Right lung (tissue), 5 donors: ENCODE results near the gene FOXK1. TPM values are rescaled to one million over a fixed set of nuclear protein-coding genes. Genes with fewer than 3 reads are reported as not detected.
"Not testable (repeated sequence)": the region's sequence is repeated elsewhere in the genome, so short reads cannot be mapped to it uniquely, and the experiment has no call there.

ENCODE experiments used
- DNase-seq, 2 donors: peaks; one replicate each; pipeline ENCODE4 v3.0.0-alpha.2; 2013
- polyA plus RNA-seq, 5 donors: library from polyadenylated mRNA; unstranded; fragments of 120-200 nt; gene quantifications; one replicate each; pipeline versions ENCODE4 v1.2.1 to v1.2.3, GENCODE V29; 2013; ENCODE audit warnings: inconsistent platforms in 1 of 5, low replicate concordance in 1 of 5; ENCODE audit not compliant: insufficient read length in 5 of 5, insufficient read depth in 1 of 5

FOXK1 gene
- polyA plus RNA-seq, 5 donors: 10.3 to 16.5 (median 15.2) TPM

GRCh38 chr7:4799508-4800268, 117.6 kb downstream of the FOXK1 start:
- DNase-seq: no peak

GRCh38 chr7:4800487-4800886, 118.4 kb downstream of the FOXK1 start:
- no peak for DNase-seq

GRCh38 chr7:4800926-4801838, 119.1 kb downstream of the FOXK1 start:
- no peak for DNase-seq

- DNase-seq: no peak
Measured at GRCh38 chr7:4801839-4802231, 119.7 kb downstream of the FOXK1 start.

- not testable (repeated sequence) for DNase-seq
Measured at GRCh38 chr7:4802577-4802976, 120.5 kb downstream of the FOXK1 start.

- no peak for DNase-seq
Measured at GRCh38 chr7:4803397-4804241, 121.5 kb downstream of the FOXK1 start.

- no peak for DNase-seq
Measured at GRCh38 chr7:4805110-4805983, 123.3 kb downstream of the FOXK1 start.

GRCh38 chr7:4805984-4806300, 123.8 kb downstream of the FOXK1 start:
- DNase-seq: no peak

GRCh38 chr7:4806983-4807597, 125.0 kb downstream of the FOXK1 start:
- DNase-seq: no peak

- no peak for DNase-seq
Measured at GRCh38 chr7:4807598-4808016, 125.5 kb downstream of the FOXK1 start.

- DNase-seq: no peak
Measured at GRCh38 chr7:4808026-4808425, 125.9 kb downstream of the FOXK1 start.

GRCh38 chr7:4808565-4808964, 126.5 kb downstream of the FOXK1 start:
- DNase-seq: no peak

GRCh38 chr7:4809091-4809591, 127.0 kb downstream of the FOXK1 start:
- no peak for DNase-seq

GRCh38 chr7:4809666-4810065, 127.6 kb downstream of the FOXK1 start:
- DNase-seq: no peak

- DNase-seq: no peak
Measured at GRCh38 chr7:4814433-4814832, 132.3 kb downstream of the FOXK1 start.

- DNase-seq: no peak
Measured at GRCh38 chr7:4815121-4815520, 133.0 kb downstream of the FOXK1 start.

- no peak for DNase-seq
Measured at GRCh38 chr7:4815609-4816418, 133.7 kb downstream of the FOXK1 start.

GRCh38 chr7:4816419-4817080, 134.5 kb downstream of the FOXK1 start:
- DNase-seq: no peak
